ENCODE results near the gene SPATA3. TPM values are rescaled to one million over a fixed set of nuclear protein-coding genes. Genes with fewer than 3 reads are reported as not detected.

SPATA3 gene
- total and polyA plus RNA-seq, 2 of the 13 experiments (the other 11 are each of a cell fraction or from before 2014, with no cell fraction given): not detected

DNA sequence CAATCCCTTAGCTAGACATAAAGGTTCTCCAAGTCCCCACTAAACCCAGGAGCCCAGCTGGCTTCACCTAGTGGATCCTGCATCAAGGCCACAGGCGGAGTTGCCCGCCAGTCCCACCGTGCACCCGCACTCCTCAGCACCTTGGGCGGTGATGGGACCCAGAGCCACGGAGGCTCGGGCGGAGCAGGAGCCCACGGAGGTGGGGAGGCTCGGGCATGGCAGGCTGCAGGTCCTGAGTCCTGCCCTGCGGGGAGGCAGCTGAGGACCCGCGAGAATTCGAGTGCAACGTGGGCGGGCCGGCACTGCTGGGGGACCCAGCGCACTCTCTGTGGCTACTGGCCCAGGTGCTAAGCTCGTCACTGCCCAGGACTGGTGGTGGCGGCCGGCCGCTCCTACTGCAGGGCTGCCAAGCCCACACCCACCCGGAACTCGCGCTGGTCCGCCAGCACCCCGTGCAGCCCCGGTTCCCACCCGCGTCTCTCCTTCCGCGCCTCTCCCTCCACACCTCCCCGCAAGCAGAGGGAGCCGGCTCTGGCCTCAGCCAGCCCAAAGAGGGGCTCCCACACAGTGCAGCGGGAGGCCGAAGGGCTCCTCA lies 31.7 kb upstream of the SPATA3 start (continued):
- TF ChIP-seq, protein P1, sequence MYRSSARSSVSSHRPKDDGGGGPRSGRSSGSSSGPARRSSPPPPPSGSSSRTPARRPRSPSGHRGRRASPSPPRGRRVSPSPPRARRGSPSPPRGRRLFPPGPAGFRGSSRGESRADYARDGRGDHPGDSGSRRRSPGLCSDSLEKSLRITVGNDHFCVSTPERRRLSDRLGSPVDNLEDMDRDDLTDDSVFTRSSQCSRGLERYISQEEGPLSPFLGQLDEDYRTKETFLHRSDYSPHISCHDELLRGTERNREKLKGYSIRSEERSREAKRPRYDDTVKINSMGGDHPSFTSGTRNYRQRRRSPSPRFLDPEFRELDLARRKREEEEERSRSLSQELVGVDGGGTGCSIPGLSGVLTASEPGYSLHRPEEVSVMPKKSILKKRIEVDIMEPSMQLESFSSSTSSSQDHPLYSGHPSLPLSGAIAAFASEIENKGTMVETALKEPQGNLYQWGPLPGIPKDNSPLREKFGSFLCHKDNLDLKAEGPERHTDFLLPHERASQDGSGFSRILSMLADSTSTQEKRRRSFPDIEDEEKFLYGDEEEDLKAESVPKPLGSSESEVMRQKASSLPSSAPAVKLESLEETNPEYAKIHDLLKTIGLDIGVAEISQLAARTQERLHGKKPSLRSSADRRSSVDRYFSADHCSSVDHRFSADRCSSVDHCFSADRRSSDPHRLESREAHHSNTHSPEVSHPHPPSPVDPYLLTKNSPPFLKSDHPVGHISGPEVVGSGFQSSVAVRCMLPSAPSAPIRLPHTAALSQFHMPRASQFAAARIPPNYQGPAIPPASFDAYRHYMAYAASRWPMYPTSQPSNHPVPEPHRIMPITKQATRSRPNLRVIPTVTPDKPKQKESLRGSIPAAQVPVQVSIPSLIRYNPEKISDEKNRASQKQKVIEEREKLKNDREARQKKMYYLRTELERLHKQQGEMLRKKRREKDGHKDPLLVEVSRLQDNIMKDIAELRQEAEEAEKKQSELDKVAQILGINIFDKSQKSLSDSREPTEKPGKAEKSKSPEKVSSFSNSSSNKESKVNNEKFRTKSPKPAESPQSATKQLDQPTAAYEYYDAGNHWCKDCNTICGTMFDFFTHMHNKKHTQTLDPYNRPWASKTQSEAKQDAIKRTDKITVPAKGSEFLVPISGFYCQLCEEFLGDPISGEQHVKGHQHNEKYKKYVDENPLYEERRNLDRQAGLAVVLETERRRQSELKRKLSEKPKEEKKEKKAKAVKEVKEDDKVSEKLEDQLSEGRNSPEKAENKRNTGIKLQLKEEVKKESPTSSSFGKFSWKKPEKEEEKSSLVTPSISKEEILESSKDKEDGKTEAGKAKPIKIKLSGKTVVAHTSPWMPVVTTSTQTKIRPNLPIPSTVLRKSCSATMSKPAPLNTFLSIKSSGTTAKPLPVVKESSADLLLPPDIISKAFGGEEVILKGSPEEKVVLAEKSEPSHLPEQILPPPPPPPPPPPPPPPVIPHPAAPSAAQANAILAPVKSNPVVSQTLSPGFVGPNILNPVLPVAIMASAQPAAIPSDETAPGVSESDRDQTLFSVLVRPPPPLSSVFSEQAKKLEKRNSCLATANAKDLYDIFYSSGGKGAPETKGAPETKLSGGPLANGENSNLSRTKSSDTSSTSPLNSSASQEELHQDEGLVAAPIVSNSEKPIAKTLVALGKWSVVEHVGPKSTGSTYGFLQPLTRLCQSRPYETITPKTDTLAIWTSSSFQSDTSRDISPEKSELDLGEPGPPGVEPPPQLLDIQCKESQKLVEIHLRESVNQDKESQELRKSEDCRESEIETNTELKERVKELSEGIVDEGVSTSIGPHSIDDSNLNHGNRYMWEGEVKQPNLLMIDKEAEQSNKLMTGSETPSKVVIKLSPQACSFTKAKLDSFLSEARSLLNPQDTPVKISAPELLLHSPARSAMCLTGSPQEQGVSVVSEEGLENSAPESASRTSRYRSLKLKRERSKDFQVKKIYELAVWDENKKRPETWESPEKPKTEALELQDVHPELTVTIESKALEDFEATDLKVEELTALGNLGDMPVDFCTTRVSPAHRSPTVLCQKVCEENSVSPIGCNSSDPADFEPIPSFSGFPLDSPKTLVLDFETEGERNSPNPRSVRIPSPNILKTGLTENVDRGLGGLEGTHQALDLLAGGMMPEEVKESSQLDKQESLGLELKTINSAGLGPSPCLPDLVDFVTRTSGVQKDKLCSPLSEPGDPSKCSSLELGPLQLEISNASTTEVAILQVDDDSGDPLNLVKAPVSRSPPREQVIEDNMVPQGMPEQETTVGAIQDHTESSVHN (CRISPR knock-in tag; IDR thresholded peaks at IDR 0.05): no peak
- TF ChIP-seq, protein P2, sequence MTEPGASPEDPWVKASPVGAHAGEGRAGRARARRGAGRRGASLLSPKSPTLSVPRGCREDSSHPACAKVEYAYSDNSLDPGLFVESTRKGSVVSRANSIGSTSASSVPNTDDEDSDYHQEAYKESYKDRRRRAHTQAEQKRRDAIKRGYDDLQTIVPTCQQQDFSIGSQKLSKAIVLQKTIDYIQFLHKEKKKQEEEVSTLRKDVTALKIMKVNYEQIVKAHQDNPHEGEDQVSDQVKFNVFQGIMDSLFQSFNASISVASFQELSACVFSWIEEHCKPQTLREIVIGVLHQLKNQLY (CRISPR knock-in tag; IDR thresholded peaks at IDR 0.05): no peak
- TF ChIP-seq ZNF615 (CRISPR knock-in tag; IDR thresholded peaks at IDR 0.05; ENCODE audit: borderline replicate concordance) (no peak), ERF (CRISPR knock-in tag; IDR thresholded peaks at IDR 0.05) (no peak), ZNF546 (CRISPR knock-in tag; conservative IDR thresholded peaks at IDR 0.05) (no peak)
- TF ChIP-seq, protein P3, sequence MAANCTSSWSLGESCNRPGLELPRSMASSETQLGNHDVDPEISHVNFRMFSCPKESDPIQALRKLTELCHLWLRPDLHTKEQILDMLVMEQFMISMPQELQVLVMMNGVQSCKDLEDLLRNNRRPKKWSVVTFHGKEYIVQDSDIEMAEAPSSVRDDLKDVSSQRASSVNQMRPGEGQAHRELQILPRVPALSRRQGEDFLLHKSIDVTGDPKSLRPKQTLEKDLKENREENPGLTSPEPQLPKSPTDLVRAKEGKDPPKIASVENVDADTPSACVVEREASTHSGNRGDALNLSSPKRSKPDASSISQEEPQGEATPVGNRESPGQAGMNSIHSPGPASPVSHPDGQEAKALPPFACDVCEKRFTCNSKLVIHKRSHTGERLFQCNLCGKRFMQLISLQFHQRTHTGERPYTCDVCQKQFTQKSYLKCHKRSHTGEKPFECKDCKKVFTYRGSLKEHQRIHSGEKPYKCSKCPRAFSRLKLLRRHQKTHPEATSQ (CRISPR knock-in tag; IDR thresholded peaks at IDR 0.05; ENCODE audit: borderline replicate concordance): no peak
